MM.1S (cell line): ENCODE data around the gene NR5A2.

ENCODE experiments used
- CTCF ChIP-seq: fragments of 300-600 bp; sonication (generic); IDR thresholded peaks from 2 replicates; pipeline ENCODE4 v1.5.1; 2016; ENCODE audit warnings: antibody characterized with exemption, low read length, mixed read lengths
- EZH2 ChIP-seq: fragments of 300-600 bp; sonication (generic); optimal IDR thresholded peaks from 2 replicates; pipeline ENCODE3; 2017; ENCODE audit warnings: low read depth, mild to moderate bottlenecking, antibody characterized with exemption, low read length, mixed read lengths

- TF ChIP-seq CTCF, result no peak
- no peak for TF ChIP-seq EZH2
Measured at GRCh38 chr1:200226268-200226968, 198.9 kb downstream of the NR5A2 start.
